HG02938 (cell line): ENCODE data around the gene CIROP.

Experiments used
- ATAC-seq: cut with Tn5 transposase; IDR thresholded peaks from one replicate; pipeline ENCODE4 v1.9.1; 2021; ENCODE audit warnings: mild to moderate bottlenecking, moderate library complexity; ENCODE audit not compliant: unreplicated experiment

The CIROP gene

GRCh38 chr14:23095196-23096108 is 9.3 kb downstream of the CIROP start, which contains the start of gene C14orf119:
Gene C14orf119 (plus strand): TSS chr14:23095505. CDS start chr14:23097659, 2,154 bp downstream.
- peak; percentile 92 for ATAC-seq

DNA sequence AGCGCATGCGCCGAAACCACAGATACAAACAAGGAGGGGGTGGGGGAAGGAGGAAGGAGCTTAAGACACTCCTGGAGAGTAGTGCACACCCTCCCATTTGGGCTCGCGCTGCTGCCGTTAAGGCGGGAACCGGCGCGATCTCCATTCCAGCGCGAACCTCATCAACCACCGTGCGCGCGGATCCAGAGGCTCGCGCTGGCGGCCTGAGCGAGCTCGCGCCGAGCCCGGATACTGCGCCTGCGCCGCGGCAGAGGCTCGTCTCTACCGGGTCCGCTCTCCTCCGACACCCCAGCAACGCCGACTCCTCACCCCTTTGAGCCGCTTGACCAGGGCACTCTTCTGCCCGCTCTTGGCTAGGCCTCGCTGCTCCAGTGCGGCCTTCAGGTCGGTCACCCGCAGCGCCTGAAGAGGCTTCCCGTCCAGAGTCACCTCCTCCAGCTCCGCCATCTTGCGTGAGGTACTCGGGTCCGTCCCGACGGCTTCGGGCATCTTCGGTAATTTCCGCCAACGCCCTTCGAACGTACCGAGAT is 10.1 kb downstream of the CIROP start, which contains the start of gene ACIN1:
TSS of gene ACIN1 (minus strand) at position 471 of the 530 bp plus-strand sequence. CDS start at position 447, 24 bp downstream.
- peak; percentile 30 for ATAC-seq

DNA sequence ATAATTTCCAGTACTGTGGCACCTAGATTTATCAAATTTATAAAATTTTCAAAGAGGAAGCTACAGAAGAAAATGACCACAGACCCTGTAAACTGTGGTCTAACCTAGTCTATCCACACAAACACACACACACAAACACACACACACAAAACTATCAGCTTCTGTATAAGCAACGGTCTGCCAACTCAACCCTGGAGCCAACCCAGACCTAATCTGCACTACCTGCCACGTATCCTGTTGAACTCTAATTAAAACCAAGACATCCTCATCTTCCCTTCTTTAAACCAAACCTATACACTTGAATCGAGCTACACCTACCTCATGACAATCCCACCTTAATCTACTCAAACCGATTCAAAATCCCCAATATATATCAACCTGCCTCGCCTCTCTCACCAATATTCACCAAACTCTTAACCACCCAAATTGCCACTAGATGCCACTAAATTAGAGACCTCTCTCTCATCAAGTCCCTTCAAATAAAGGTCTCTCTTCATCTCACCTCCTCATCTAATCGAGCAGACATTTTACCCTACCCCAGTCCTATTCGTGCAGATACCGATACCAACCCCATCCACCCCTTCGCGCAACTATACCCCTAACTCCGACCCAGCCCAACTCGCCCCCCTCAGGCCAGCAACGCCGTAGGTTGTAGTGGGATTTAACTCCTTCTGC is 10.7 kb downstream of the CIROP start:
- ATAC-seq: no peak

DNA sequence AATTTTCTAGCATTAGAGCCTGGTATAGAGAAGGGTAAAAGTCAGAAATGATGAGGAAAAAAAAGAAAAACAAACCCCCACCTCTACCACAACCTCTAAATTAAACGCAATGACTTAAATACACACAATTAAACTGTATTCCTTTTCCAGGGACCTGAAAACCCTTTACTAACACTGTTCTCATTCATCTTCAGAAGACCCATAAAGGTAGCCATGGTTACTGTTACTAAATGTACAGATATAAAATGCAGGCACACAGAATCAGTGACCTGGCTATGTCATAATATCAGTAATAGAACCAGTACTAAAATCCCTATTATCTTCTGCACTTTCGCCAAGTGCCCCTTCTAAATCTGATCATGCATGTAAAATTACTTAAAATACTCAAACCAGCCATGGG is 11.3 kb downstream of the CIROP start:
- no peak for ATAC-seq

DNA sequence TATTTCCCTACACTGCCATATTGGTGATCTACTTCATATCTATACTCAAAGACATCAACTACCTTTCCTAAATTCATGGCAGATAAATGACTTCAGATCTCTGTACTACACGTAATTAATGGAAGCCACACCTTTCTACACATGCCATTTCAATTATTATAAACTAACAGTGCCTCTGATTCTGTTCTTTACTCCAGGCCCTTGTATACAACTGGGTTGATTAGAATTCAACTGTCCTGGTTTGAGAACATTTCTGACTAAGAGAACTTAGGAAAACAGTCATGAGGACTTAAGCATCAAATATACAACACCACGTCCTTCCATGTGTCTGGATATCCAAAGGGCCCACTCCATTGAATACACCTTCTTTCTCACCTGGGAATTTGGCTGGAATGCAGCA is 11.7 kb downstream of the CIROP start:
- ATAC-seq: no peak

GRCh38 chr14:23091294-23092225 is 13.2 kb downstream of the CIROP start:
- no peak for ATAC-seq

- no peak for ATAC-seq
These were observed 14.5 kb downstream of the CIROP start for GRCh38 chr14:23090254-23090636.

DNA sequence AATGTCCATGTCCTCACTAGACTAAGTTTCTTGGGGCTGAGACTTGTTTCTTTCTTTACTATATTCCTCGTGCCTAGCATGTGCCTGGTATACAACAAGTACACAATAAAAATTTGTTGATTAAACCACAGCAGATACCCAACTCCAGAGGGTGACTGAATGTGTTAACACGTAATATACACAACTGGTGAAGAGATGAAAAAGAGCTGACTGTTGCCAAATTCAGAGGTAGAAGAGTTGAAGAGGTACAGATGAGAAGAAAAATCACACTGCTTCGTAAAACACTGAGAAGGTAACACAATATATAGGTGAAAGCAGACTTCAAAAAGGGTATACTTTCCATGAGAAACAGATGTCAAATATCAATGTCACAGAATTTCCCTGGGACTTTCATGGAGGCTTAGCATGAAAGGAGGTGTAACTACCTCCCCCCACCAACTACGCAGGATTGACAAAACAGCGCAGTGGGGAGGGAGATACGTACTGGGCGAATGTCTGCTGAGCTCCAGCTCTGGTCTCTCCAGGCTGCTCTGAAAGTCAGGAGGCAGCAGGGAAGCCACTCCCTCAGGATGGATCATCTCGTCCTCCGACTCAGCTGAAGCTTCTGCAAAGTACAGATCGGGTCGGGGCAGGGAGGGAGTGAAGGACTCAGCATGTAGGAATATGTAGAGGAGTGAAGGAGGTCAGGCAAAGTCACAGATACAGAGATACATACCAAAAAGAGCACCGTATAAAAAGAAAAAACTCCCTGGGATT is 15.1 kb downstream of the CIROP start:
- no peak for ATAC-seq

DNA sequence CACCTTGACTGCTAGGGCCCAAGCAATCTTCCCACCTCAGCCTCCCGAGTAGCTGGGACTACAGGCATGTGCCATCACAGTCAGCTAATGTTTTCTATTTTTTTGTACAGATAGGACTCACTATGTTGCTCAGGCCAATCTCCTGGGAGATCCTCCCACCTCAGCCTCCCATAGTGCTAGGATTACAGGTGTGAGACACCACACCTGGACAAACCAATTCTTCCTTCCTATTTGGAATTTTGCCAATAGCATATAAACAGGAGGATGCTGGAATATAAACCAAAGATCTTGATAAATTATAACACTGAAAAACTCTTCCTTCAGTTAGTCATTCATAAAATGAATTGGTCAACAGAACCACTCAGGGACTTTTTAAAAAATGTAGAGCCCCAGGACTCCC is 18.2 kb downstream of the CIROP start:
- no peak for ATAC-seq

- ATAC-seq: no peak
These were observed 19.3 kb downstream of the CIROP start for GRCh38 chr14:23085458-23085857.

- ATAC-seq: no peak
These were observed 24.3 kb downstream of the CIROP start for GRCh38 chr14:23080474-23080873.

DNA sequence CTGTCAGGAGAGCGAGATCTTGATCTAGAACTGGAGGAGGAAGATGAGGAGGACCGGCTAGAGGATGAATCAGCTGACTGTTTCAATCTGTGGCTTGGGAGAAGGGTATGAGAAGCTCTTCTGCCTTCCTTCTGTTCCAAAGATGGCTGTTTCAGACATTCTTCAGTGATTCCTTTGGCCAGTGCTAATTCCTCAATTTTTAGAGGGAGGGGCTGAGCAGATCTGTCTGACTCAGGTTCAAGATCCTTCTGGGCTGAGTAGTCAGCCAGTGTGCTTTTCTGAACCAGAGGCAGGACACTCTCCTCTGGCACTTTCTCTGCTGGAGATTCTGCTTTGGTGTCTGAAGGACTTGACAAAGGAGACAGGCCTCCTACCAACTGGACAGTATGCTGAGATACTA is 25.1 kb downstream of the CIROP start:
- no peak for ATAC-seq

DNA sequence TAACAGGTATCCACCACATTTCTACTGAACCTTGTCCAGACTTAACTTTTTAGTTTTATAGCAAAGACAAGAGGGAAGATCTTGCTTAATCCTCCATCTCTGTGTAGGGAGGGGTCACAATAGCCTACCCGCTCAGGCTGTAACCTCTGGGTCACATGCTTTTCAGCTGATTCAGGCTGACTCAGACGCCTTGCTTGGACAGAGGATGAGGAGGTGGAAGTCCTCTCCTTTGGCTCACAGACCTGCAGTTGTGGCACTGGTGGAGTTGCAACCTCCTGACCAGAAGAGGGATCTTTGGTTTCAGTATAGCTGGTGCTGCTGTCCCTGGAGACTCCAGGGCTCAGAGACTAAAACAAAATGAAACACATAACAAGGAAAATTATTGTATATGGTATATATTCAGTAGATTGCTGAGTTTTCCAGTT is 26.1 kb downstream of the CIROP start:
- no peak for ATAC-seq

- ATAC-seq: no peak
These were observed 26.8 kb downstream of the CIROP start for GRCh38 chr14:23077962-23078361.

- no peak for ATAC-seq
These were observed 27.9 kb downstream of the CIROP start for GRCh38 chr14:23076785-23077408.

DNA sequence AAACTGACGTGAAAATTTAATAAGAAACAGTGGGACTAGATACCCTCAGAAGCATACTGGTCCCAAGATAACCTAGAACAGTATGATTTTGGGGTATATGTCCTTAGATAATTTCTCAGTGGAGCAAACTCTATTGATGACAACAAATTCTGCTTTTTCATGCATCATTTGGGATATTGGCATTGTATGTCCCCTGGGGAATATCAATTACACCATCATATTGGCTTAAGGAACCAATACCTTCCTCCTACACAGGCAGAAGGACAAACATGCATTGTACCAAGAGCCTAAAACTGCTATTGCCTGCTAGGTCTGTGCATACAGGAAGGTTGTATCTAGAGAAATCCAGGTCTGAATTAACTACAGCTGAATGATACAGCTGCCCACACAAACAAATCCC is 29.9 kb downstream of the CIROP start:
- ATAC-seq: no peak

- ATAC-seq: no peak
These were observed 32.8 kb downstream of the CIROP start for GRCh38 chr14:23071921-23072539.

GRCh38 chr14:23071244-23071920 is 33.4 kb downstream of the CIROP start:
- ATAC-seq: peak; percentile 68
